Umbilical cord (tissue), 2 donors: ENCODE measurements around the gene ATG9B. TPM values are rescaled to one million over a fixed set of nuclear protein-coding genes. Genes with fewer than 3 reads are reported as not detected.

Experiments used
- DNase-seq: peaks from one replicate; pipeline ENCODE4 v3.0.0-alpha.2; 2015; ENCODE audit warnings: low spot score
- total RNA-seq: library from RNA; depleted of rRNA; stranded (reverse); fragments of >200 nt; gene quantifications from one replicate; pipeline ENCODE4 v1.2.3, GENCODE V29; 2014; ENCODE audit warnings: low replicate concordance; ENCODE audit not compliant: insufficient read depth

ATG9B gene
- total RNA-seq, 1 donor from 2014 or later: 2.6 TPM

DNA sequence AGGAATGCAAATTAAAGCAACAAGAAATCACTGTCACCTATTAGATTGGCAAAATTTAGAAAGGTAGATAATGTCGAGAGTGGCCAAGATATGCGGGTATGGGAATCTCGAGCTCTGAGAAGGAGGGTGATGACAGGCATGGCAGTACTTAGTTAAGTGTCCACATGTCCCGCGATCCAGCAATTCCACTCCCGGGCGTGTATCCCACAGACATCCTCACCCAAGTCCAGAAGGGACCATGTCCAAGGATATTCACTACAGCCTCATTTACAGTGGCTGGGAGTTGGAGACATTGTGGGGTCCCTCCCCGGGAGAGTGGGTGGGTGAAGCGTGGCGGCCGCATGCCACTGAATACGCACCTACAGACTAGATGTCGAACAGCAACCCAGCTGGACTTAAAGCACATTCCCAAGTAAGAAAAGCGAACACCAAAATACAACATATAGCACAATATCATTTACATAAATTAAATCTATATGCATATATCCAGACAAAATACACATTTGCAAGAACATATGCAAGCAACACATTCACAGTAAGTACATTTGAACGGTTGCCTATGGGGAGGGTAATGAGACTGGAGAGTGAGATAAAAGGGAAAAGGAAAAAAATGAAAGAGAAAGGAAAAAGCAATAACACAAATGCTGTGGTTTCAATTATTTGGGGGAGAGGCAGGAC, 56.1 kb downstream of the ATG9B start:
- DNase-seq: no peak

DNA sequence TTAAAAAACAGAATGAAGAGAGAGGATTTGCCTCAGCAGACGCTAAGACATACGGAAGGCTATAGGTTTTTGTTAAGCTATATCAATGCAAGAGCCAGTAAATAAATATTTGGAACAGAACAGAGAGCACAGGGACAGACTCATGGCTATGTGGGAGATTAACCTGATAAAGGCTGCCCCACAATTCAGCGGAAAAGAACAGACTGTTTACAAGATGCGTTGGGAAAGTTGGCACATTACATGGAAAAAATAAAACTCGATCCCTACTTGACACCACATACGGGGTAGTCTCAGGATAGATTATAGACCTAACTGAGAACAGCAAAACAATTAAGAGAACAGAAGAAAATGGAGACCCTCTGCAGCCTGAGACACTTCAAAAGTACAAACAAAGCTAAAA, 56.9 kb downstream of the ATG9B start:
- DNase-seq: no peak

- no peak for DNase-seq
Measured at GRCh38 chr7:150966002-150966401, 58.3 kb downstream of the ATG9B start.

DNA sequence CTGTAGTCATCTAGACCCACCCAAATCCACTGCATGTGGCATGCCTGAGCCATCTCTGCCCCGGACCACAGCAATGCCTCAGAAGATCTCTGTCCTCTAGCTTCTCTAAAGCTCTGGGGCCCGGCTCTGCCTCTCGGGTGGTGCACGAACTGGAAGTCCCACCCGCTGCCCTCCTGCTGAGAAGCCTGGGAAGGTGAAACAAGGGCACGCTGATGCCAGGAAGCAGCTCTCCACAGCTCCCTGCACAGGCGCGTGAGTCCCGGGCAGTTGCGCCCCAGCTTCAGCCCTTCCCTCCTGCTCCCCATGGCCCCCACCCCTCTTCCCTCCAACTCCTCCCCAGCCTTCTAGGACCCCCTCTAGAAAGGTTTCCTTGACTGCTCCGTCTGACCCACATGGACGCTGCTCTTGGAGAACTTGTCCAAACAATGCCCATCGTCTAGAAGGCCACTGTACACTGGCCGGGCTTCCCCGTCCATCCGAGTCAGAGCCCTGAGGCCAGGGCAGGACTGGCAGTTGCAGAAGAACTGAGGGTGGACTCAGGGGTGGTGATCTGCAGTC, 58.9 kb downstream of the ATG9B start:
- no peak for DNase-seq

Other genes starting within 250 kb of the ATG9B start
- 107 TPM for gene TMEM176B, start 224.1 kb downstream of the ATG9B start, total RNA-seq
- 68.1 TPM for gene TMEM176A, start 223.7 kb downstream of the ATG9B start, total RNA-seq
- gene AOC1, start 172.0 kb downstream of the ATG9B start, total RNA-seq: 0.96 TPM
- 25.3 TPM for gene KCNH2, start 46.2 kb downstream of the ATG9B start, total RNA-seq
- 4.6 TPM for gene NOS3, start 33.5 kb downstream of the ATG9B start, total RNA-seq
- gene ABCB8, start 4.0 kb upstream of the ATG9B start, total RNA-seq: 27.7 TPM
- 2.2 TPM for gene ASIC3, start 24.0 kb upstream of the ATG9B start, total RNA-seq
- 5.5 TPM for gene CDK5, start 33.4 kb upstream of the ATG9B start, total RNA-seq
- gene SLC4A2, start 35.1 kb upstream of the ATG9B start, total RNA-seq: 52.0 TPM
- 63.1 TPM for gene FASTK, start 56.3 kb upstream of the ATG9B start, total RNA-seq
- 26.0 TPM for gene TMUB1, start 59.0 kb upstream of the ATG9B start, total RNA-seq
- 66.0 TPM for gene AGAP3, start 62.0 kb upstream of the ATG9B start, total RNA-seq
- gene GBX1, start 143.2 kb upstream of the ATG9B start, total RNA-seq: not detected
- gene ASB10, start 162.8 kb upstream of the ATG9B start, total RNA-seq: not detected
- not detected for gene H2BK1, start 186.0 kb upstream of the ATG9B start, total RNA-seq
- 12.8 TPM for gene ABCF2, start 202.7 kb upstream of the ATG9B start, total RNA-seq
- 33.5 TPM for gene CHPF2, start 208.0 kb upstream of the ATG9B start, total RNA-seq
- 59.0 TPM for gene SMARCD3, start 224.2 kb upstream of the ATG9B start, total RNA-seq